Measurements from ENCODE around the gene PEX14.

DNA sequence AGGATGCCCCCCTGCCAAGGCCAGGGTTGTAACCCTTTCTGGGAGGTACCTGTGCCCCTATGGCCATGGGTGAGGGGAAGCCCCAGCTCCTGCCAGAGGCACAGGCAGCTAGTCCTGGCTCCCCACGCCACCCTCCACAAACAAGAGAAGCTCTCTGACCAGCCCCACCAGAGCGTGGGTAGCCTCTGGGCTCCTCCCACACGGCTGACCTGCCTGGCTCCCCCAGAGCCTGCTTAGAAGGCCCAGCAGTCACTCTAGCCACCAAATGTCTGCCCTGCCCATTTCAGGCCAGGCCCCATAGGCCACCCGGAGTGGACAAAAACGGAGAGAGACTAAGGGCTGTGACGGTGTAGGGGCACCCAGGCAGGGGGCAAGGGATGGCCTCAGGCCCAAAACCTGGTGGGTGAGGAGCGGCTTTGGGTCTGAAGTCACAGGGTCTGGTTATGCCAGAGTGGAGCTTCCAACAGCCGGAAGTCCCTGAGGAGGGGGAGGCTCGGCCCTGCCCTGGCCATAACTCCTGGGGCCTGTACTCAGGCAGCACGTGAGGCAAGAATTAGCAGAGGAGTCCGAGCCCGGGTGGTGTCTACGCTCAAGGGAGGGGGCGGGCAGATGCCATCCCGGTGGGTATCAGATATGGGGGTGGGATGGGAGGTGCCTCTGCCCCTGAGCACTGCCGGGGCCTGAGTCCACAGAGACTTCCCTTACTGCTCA, 166.2 kb downstream of the PEX14 start:
- TF ChIP-seq YY1 (IDR thresholded peaks at IDR 0.05; ENCODE audit: insufficient read depth, insufficient read length) (no peak), SUZ12 (IDR thresholded peaks at IDR 0.05; ENCODE audit: extremely low read depth, insufficient read depth, insufficient read length) (no peak)

Data from NT2/D1 (cell line).